ENCODE data around the gene GNL2.
"Not testable (repeated sequence)": the region's sequence is repeated elsewhere in the genome, so short reads cannot be mapped to it uniquely, and the experiment has no call there.

- not testable (repeated sequence) for TF ChIP-seq CTCF (IDR thresholded peaks at IDR 0.05; ENCODE audit: low read depth, low read length); POLR2A (IDR thresholded peaks at IDR 0.05; ENCODE audit: extremely low read depth, insufficient read length)
Observed at GRCh38 chr1:37529888-37530287, 65.8 kb downstream of the GNL2 start.
